HepG2 (cell line): ENCODE results near the gene IGSF8. TPM values are rescaled to one million over a fixed set of nuclear protein-coding genes. Genes with fewer than 3 reads are reported as not detected.

Experiments
- AKAP8 ChIP-seq: sonication (generic); formaldehyde crosslinking; IDR thresholded peaks from 2 replicates; pipeline ENCODE4 v1.5.1; 2020; ENCODE audit warnings: mild to moderate bottlenecking, missing genetic modification reagents
- ETV5 ChIP-seq: IDR thresholded peaks from 2 replicates; pipeline ENCODE4 v1.6.1; 2018; ENCODE audit warnings: missing biosample characterization, missing genetic modification reagents, inconsistent platforms, borderline replicate concordance
- GPN1 ChIP-seq: sonication (generic); formaldehyde crosslinking; IDR thresholded peaks from 2 replicates; pipeline ENCODE4 v1.5.1; 2020; ENCODE audit warnings: missing genetic modification reagents, borderline replicate concordance
- HDAC2 ChIP-seq: sonication (generic); formaldehyde crosslinking; IDR thresholded peaks from 2 replicates; pipeline ENCODE4 v1.4.0; 2020; ENCODE audit warnings: missing genetic modification reagents
- KDM2A ChIP-seq: sonication (generic); formaldehyde crosslinking; IDR thresholded peaks from 2 replicates; pipeline ENCODE4 v1.4.0; 2020; ENCODE audit warnings: low read depth, missing genetic modification reagents, borderline replicate concordance
- KIAA2018 ChIP-seq: sonication (generic); formaldehyde crosslinking; IDR thresholded peaks from 2 replicates; pipeline ENCODE4 v1.5.0; 2020; ENCODE audit warnings: mild to moderate bottlenecking, missing genetic modification reagents, borderline replicate concordance
- NKX3-1 ChIP-seq: sonication (generic); formaldehyde crosslinking; IDR thresholded peaks from 2 replicates; pipeline ENCODE4 v1.5.0; 2020; ENCODE audit warnings: missing genetic modification reagents
- PHF8 ChIP-seq: sonication (generic); formaldehyde crosslinking; IDR thresholded peaks from 2 replicates; pipeline ENCODE4 v1.5.0; 2020; ENCODE audit warnings: missing genetic modification reagents
- RBFOX2 ChIP-seq: fragments of 200-400 bp; formaldehyde crosslinking; IDR thresholded peaks from 2 replicates; pipeline ENCODE4 v1.6.1; 2017; ENCODE audit warnings: low read depth, mild to moderate bottlenecking, low read length
- REXO4 ChIP-seq: sonication (generic); formaldehyde crosslinking; IDR thresholded peaks from 2 replicates; pipeline ENCODE4 v1.8.0; 2022; ENCODE audit warnings: missing genetic modification reagents, mild to moderate bottlenecking, borderline replicate concordance
- SP2 ChIP-seq: sonication (generic); formaldehyde crosslinking; IDR thresholded peaks from 2 replicates; pipeline ENCODE4 v1.5.1; 2020; ENCODE audit warnings: mild to moderate bottlenecking, missing genetic modification reagents
- TP53 ChIP-seq: sonication (generic); formaldehyde crosslinking; conservative IDR thresholded peaks from 2 replicates; pipeline ENCODE4 v1.4.0; 2020; ENCODE audit warnings: missing genetic modification reagents
- ZBTB8A ChIP-seq: sonication (generic); formaldehyde crosslinking; IDR thresholded peaks from 2 replicates; pipeline ENCODE4 v1.4.0; 2020; ENCODE audit warnings: mild to moderate bottlenecking, low read depth, missing genetic modification reagents, borderline replicate concordance
- ZIK1 ChIP-seq: sonication (generic); formaldehyde crosslinking; IDR thresholded peaks from 2 replicates; pipeline ENCODE4 v1.5.0; 2020; ENCODE audit warnings: mild to moderate bottlenecking, low read depth, missing genetic modification reagents, borderline replicate concordance
- ZNF276 ChIP-seq: sonication (generic); formaldehyde crosslinking; IDR thresholded peaks from 2 replicates; pipeline ENCODE4 v1.4.0; 2020; ENCODE audit warnings: mild to moderate bottlenecking, low read depth, missing genetic modification reagents
- ZNF383 ChIP-seq: sonication (generic); formaldehyde crosslinking; IDR thresholded peaks from 2 replicates; pipeline ENCODE4 v1.4.0; 2020; ENCODE audit warnings: missing genetic modification reagents, mild to moderate bottlenecking, borderline replicate concordance
- ZNF562 ChIP-seq: sonication (generic); formaldehyde crosslinking; IDR thresholded peaks from 2 replicates; pipeline ENCODE4 v1.8.0; 2022; ENCODE audit warnings: missing genetic modification reagents, borderline replicate concordance
- ZNF710 ChIP-seq: sonication (generic); formaldehyde crosslinking; IDR thresholded peaks from 2 replicates; pipeline ENCODE4 v1.5.0; 2020; ENCODE audit warnings: mild to moderate bottlenecking, missing genetic modification reagents, borderline replicate concordance
- polyA plus RNA-seq, 8 experiments: library from polyadenylated mRNA; depleted of rRNA in 3 of 8; stranded (reverse) in 7 of 8; unstranded in 1 of 8; fragments of >200 nt; fragmentation: Illumina TruSeq in 4 of 8; extraction: Trizol in 4 of 8; gene quantifications; 2 replicates each; pipeline versions ENCODE4 v1.2.1 to v1.2.3, GENCODE V29; 2011 to 2016; ENCODE audit warnings: low read depth in 4 of 8, missing spikeins in 1 of 8, mixed read lengths in 1 of 8; ENCODE audit not compliant: insufficient read depth in 1 of 8
- total RNA-seq, 5 experiments: library from RNA; depleted of rRNA; stranded (reverse); fragments of >200 nt; fragmentation: Illumina TruSeq; extraction: Trizol; gene quantifications; 2 replicates each; pipeline ENCODE4 v1.2.3, GENCODE V29; 2016; ENCODE audit warnings: low read depth in 1 of 5

IGSF8 gene
- total and polyA plus RNA-seq, 2 of the 13 experiments (the other 11 are each of a cell fraction or from before 2014, with no cell fraction given) = 24.0 to 41.0 TPM

GRCh38 chr1:160045653-160046052, 52.8 kb downstream of the IGSF8 start (continued):
- TF ChIP-seq ZNF710 (CRISPR knock-in tag) (peak; percentile 88), AKAP8 (no peak), TP53 (CRISPR knock-in tag) (no peak), HDAC2 (no peak), KDM2A (CRISPR knock-in tag) (no peak), ZNF276 (CRISPR knock-in tag) (no peak), ZBTB8A (no peak), ZIK1 (no peak), GPN1 (CRISPR knock-in tag) (no peak), ETV5 (CRISPR knock-in tag) (no peak; the same call in 1 of the 2 replicates), PHF8 (CRISPR knock-in tag) (no peak), NKX3-1 (CRISPR knock-in tag) (no peak), RBFOX2 (0 out of 2 replicates have a peak, but pooled peaks have one; percentile 28), KIAA2018 (no peak), SP2 (no peak), ZNF562 (no peak), REXO4 (CRISPR knock-in tag) (no peak), ZNF383 (CRISPR knock-in tag) (no peak)
